Left ventricle myocardium inferior (tissue), 1 donor: ENCODE measurements around the gene MORF4L1. TPM values are rescaled to one million over a fixed set of nuclear protein-coding genes. Genes with fewer than 3 reads are reported as not detected.
"Not testable (repeated sequence)": the region's sequence is repeated elsewhere in the genome, so short reads cannot be mapped to it uniquely, and the experiment has no call there.

Source experiments
- DNase-seq: peaks from one replicate; pipeline ENCODE4 v3.0.0-alpha.2; 2020
- H3K27ac ChIP-seq: fragments of 200-600 bp; replicated peaks from 2 replicates; pipeline ENCODE4 v1.8.0; 2021
- H3K27me3 ChIP-seq: fragments of 200-600 bp; 2 replicates; pipeline ENCODE4 v1.8.0; 2021; ENCODE audit warnings: low read depth
- H3K36me3 ChIP-seq: fragments of 200-600 bp; 2 replicates; pipeline ENCODE4 v1.8.0; 2021
- H3K4me1 ChIP-seq: fragments of 200-600 bp; 2 replicates; pipeline ENCODE4 v1.8.0; 2021
- H3K4me3 ChIP-seq: fragments of 200-600 bp; 2 replicates; pipeline ENCODE4 v1.8.0; 2021; ENCODE audit warnings: mild to moderate bottlenecking, moderate library complexity
- H3K9me3 ChIP-seq: fragments of 200-600 bp; replicated peaks from 2 replicates; pipeline ENCODE4 v1.8.0; 2021
- CTCF ChIP-seq: fragments of 200-600 bp; IDR thresholded peaks from 2 replicates; pipeline ENCODE4 v1.8.0; 2021; ENCODE audit warnings: antibody characterized with exemption, mild to moderate bottlenecking, borderline replicate concordance
- intact Hi-C: fragments of 100-400 bp; cut with micrococcal nuclease; formaldehyde crosslinking; loops from one replicate; pipeline ENCODE4 v1.11.0; 2022
- total RNA-seq: library from RNA; stranded (reverse); fragmentation: NEBNext Ultra II Directional; extraction: Animal tissue kit (Norgen Biotek cat#: 25700); gene quantifications from one replicate; pipeline ENCODE4 v1.2.1, GENCODE V29; 2021
- donor health status: DM: no; HTN: yes; CAD: no; lungs with severe emphysema.

Gene MORF4L1
- total RNA-seq, 1 donor from 2014 or later, result 310 TPM

- no peak for TF ChIP-seq CTCF
- intact Hi-C loops, result no loop called here
- Histone ChIP-seq H3K27ac (no peak overlapping the region), H3K4me1 (no peaks in the 10 kb centered on the region), H3K9me3 (no peaks in the 10 kb centered on the region), H3K4me3 (no peak overlapping the region), H3K36me3 (no peaks in the 10 kb centered on the region), H3K27me3 (no peaks in the 10 kb centered on the region)
- DNase-seq, result no peak
These were observed 21.5 kb upstream of the MORF4L1 start for GRCh38 chr15:78850941-78851755.

DNA sequence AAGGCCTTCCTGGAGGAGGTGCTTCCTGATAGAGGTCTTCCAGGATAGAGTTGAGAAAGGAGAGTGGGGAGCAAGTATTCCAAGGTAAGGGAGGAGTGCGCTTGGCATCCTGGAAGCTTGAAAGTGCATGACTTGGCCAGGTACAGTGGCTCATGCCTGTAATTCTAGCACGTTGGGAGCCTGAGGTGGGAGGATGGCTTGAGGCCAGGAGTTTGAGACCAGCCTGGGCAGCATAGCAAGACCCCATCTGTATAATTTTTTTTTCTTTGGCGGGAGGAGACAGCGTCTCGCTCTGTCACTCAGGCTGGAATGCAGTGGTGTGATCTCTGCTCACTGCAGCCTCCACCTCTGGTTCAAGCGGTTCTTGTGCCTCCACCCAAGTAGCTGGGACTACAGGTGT, 19.2 kb upstream of the MORF4L1 start:
- DNase-seq, result no peak
- intact Hi-C loops, result no loop called here
- Histone ChIP-seq H3K36me3 (no peaks in the 10 kb centered on the region), H3K4me3 (no peak overlapping the region), H3K27me3 (no peaks in the 10 kb centered on the region), H3K27ac (no peak overlapping the region), H3K4me1 (no peaks in the 10 kb centered on the region), H3K9me3 (no peaks in the 10 kb centered on the region)
- no peak for TF ChIP-seq CTCF

GRCh38 chr15:78854833-78855372, 17.8 kb upstream of the MORF4L1 start:
- Histone ChIP-seq H3K9me3 (no peaks in the 10 kb centered on the region), H3K4me1 (peaks cover 2% of the 10 kb centered on the region), H3K36me3 (no peaks in the 10 kb centered on the region), H3K27ac (no peak overlapping the region), H3K27me3 (no peaks in the 10 kb centered on the region), H3K4me3 (no peak overlapping the region)
- intact Hi-C loops, result no loop called here
- DNase-seq, result no peak
- TF ChIP-seq CTCF, result no peak

- Histone ChIP-seq H3K9me3 (no peaks in the 10 kb centered on the region), H3K36me3 (no peaks in the 10 kb centered on the region), H3K4me1 (peaks cover 4% of the 10 kb centered on the region), H3K27me3 (no peaks in the 10 kb centered on the region), H3K4me3 (no peak overlapping the region), H3K27ac (no peak overlapping the region)
- intact Hi-C loops, result no loop called here
- TF ChIP-seq CTCF, result no peak
- no peak for DNase-seq
These were observed 16.9 kb upstream of the MORF4L1 start for GRCh38 chr15:78855746-78856145.

DNA sequence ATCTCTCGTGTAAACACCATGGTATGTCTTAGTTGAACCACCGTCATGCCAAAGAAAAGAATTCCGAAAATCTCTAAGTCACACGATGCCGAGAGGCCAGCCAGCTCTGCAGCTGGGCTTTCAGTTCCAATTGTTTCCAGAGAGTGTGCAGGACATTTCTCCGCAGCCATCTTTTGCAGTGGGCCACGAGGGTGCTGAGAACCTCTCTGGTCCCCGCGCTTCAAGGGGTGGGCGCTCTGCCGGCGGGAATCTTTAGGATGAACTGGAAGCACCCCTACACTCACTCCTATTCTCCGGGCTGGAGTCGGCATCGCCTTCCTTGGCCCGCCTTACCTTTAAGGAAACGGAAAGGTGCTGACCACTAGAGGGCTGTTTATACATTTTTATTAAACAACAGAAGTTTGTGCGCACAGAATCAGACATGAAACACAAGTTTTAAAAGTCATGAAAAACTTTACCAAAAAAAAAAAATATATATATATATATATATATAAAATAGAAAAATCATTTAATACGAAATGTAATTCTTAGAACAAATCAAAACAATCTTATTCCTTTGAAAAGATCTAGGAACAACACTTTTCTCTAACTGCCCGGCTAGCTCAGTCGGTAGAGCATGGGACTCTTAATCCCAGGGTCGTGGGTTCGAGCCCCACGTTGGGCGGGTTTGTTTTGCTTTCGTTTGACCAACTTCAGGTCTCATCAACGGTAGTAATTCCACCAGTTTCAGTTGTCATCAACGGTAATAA, 12.5 kb upstream of the MORF4L1 start:
- peak overlapping the region; percentile 66 for H3K27ac ChIP-seq
- intact Hi-C loops, result no loop called here

GRCh38 chr15:78865585-78865984, 7.1 kb upstream of the MORF4L1 start:
- H3K27ac ChIP-seq, H3K36me3 ChIP-seq, DNase-seq, H3K4me3 ChIP-seq, H3K9me3 ChIP-seq, H3K4me1 ChIP-seq, H3K27me3 ChIP-seq, intact Hi-C loops: not testable (repeated sequence)

More for the DNA sequence above, 12.5 kb upstream of the MORF4L1 start:
- Histone ChIP-seq H3K9me3 (no peaks in the 10 kb centered on the region), H3K27me3 (no peaks in the 10 kb centered on the region), H3K4me1 (peaks cover 4% of the 10 kb centered on the region), H3K36me3 (no peaks in the 10 kb centered on the region), H3K4me3 (peak overlapping the region; percentile 64)
- DNase-seq, result peak; percentile 72
- peak; percentile 66 for TF ChIP-seq CTCF

- H3K4me1 ChIP-seq, H3K27ac ChIP-seq, intact Hi-C loops, H3K36me3 ChIP-seq, H3K27me3 ChIP-seq, DNase-seq, H3K4me3 ChIP-seq, H3K9me3 ChIP-seq: not testable (repeated sequence)
These were observed 6.7 kb upstream of the MORF4L1 start for GRCh38 chr15:78866031-78866430.
